Kidney (tissue), 14 donors: ENCODE data around the gene NAT8L. TPM values are rescaled to one million over a fixed set of nuclear protein-coding genes. Genes with fewer than 3 reads are reported as not detected.

ENCODE experiments used
- DNase-seq, 5 donors: peaks; one replicate each; pipeline ENCODE4 v3.0.0-alpha.2; 2013 to 2020
- FAIRE-seq: peaks from 2 replicates; lab custom pipeline; 2012; peaks lifted over from hg19 to GRCh38; lab: Jason Lieb, UNC
- H3K27ac ChIP-seq, 2 donors: one replicate each; pipeline ENCODE4 v1.7.0; 2013; ENCODE audit warnings: low read depth in 2 of 2, low read length in 2 of 2, inconsistent platforms in 1 of 2
- H3K27me3 ChIP-seq: one replicate; pipeline ENCODE4 v1.7.1; 2013; ENCODE audit warnings: low read length, inconsistent platforms; ENCODE audit not compliant: control insufficient read depth, insufficient read depth
- H3K36me3 ChIP-seq, 3 donors: one replicate each; pipeline versions ENCODE4 v1.7.0 to v1.7.1; 2013; ENCODE audit warnings: low read length in 3 of 3, control low read depth in 1 of 3, inconsistent platforms in 1 of 3; ENCODE audit not compliant: insufficient read depth in 3 of 3, control insufficient read depth in 2 of 3
- H3K4me1 ChIP-seq, 3 donors: one replicate each; pipeline versions ENCODE4 v1.7.0 to v1.7.1; 2013; ENCODE audit warnings: low read length in 3 of 3, inconsistent platforms in 1 of 3, low read depth in 1 of 3; ENCODE audit not compliant: control insufficient read depth in 2 of 3, insufficient read depth in 2 of 3
- H3K4me3 ChIP-seq, 3 donors: one replicate each; pipeline versions ENCODE4 v1.7.0 to v1.8.1; 2013; ENCODE audit warnings: low read length in 3 of 3, control low read depth in 1 of 3, inconsistent platforms in 1 of 3
- H3K9ac ChIP-seq, 3 donors: one replicate each; pipeline versions ENCODE4 v1.7.0 to v1.7.1; 2013; ENCODE audit warnings: low read length in 3 of 3, control low read depth in 1 of 3, inconsistent platforms in 1 of 3
- H3K9me3 ChIP-seq, 3 donors: one replicate each; pipeline versions ENCODE4 v1.7.0 to v1.7.1; 2013; ENCODE audit warnings: low read length in 3 of 3, control low read depth in 1 of 3, inconsistent platforms in 1 of 3; ENCODE audit not compliant: control insufficient read depth in 2 of 3, insufficient read depth in 1 of 3
- CTCF ChIP-seq: IDR thresholded peaks from 3 replicates; pipeline ENCODE4 v1.5.1; 2012; ENCODE audit warnings: mild to moderate bottlenecking, moderate library complexity, borderline replicate concordance; ENCODE audit not compliant: insufficient read depth; ENCODE audit errors: extremely low read depth
- intact Hi-C: fragments of 100-400 bp; cut with DNase I; formaldehyde crosslinking; loops from one replicate; pipeline ENCODE4 v1.11.1; 2022
- polyA plus RNA-seq: library from polyadenylated mRNA; stranded (reverse); fragments of 350-450 nt; fragmentation: Illumina TruSeq; extraction: RNeasy Lipid Tissue Mini Kit (QIAGEN cat#74804); gene quantifications from one replicate; pipeline ENCODE4 v1.2.3, GENCODE V29; 2014; ENCODE audit warnings: low read depth, low replicate concordance; ENCODE audit not compliant: insufficient read depth
- total RNA-seq: library from RNA; stranded (reverse); fragmentation: NEBNext Ultra II Directional; extraction: Animal tissue kit (Norgen Biotek cat#: 25700); gene quantifications from one replicate; pipeline ENCODE4 v1.2.1, GENCODE V29; 2021
- donor health status: control.
- donor health status: control.
- donor health status: control.
- donor health status: control.
- donor health status: control.
- donor health status: DM: yes; HTN: yes; CAD: no.
- donor health status: Normal renal cell carcinoma (clear cell type).

NAT8L gene
- total and polyA plus RNA-seq, 2 donors from 2014 or later, result 2.7 to 12.5 TPM

DNA sequence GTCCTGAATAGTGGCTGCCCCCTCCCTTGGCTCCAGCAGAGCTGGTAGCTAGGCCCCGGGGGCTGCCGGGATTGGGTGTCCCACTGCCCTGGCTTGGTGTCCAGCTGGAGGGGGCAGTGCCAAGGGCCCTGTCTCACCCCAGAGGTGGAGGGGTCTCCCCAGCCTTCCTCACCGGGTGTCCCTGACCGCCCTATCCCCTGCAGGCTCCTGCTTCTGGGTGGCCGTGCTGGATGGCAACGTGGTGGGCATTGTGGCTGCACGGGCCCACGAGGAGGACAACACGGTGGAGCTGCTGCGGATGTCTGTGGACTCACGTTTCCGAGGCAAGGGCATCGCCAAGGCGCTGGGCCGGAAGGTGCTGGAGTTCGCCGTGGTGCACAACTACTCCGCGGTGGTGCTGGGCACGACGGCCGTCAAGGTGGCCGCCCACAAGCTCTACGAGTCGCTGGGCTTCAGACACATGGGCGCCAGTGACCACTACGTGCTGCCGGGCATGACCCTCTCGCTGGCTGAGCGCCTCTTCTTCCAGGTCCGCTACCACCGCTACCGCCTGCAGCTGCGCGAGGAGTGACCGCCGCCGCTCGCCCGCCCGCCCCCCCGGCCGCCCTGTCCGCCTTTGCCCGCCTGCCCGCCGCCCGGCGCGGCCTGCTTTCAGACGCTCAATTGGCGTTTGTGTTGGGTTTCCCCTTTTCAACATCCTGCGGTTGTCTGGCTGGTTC, 4.6 kb downstream of the NAT8L start:
- Histone ChIP-seq H3K9me3 (no peaks in the 10 kb centered on the region), H3K36me3 (no peaks in the 10 kb centered on the region), H3K4me1 (peaks cover 0 to 9% (median 0%) of the 10 kb centered on the region in 3 donors), H3K9ac (no peak overlapping the region), H3K4me3 (no peak overlapping the region), H3K27ac (no peak overlapping the region), H3K27me3 (no peaks in the 10 kb centered on the region)
- intact Hi-C loops, result no loop called here
- FAIRE-seq (no peak), DNase-seq (peak in 2 of 5 donors; percentile 30 to 71)
- TF ChIP-seq CTCF, result no peak

GRCh38 chr4:2064276-2064991, 5.3 kb downstream of the NAT8L start:
- Histone ChIP-seq H3K4me1 (peaks cover 0 to 9% (median 0%) of the 10 kb centered on the region in 3 donors), H3K9me3 (no peaks in the 10 kb centered on the region), H3K9ac (no peak overlapping the region), H3K36me3 (no peaks in the 10 kb centered on the region), H3K27me3 (no peaks in the 10 kb centered on the region), H3K27ac (no peak overlapping the region), H3K4me3 (no peak overlapping the region)
- FAIRE-seq (no peak), DNase-seq (peak in 2 of 5 donors; percentile 53 to 83)
- intact Hi-C loops, result no loop called here
- no peak for TF ChIP-seq CTCF

DNA sequence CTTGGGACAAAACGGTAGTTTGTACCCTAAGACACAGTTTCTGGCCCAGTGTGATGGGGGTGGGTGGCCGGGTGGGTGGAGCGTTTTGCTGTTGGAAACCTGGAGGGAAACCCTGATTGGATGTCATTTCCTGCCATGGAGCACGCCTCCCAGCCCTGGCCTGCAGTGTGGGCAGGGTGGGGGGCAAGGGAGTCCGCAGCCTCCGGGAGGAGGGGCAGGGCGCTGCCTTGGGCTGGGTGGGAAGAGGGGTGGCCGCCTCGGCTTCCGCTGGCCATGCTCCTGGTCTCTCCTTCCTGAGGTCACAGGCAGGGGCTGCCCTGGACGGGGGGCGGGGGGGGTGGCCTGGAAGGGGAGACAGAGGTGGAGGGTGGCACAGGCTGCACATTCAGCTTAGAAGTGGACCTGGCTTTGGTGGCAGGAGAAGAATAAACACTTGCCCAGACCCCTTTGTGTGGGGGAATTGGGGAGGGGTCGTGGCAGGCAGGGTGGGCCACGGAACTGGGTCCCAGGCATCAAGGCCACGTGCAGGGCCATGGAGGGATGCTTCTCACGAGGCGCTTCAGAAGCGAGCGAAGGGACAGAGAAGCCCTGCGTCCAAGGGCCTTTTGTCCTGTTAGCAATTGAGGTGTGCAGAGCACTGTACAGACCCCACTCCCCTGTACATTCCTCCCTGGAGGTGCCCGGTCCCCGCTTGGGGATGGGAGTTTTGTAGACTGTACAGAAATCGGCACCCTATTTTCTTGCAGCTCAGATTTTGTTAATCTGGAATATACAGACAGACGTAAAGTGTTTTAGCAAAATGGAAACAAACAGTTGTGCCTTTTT, 6.2 kb downstream of the NAT8L start:
- H3K36me3 ChIP-seq, result no peaks in the 10 kb centered on the region
- TF ChIP-seq CTCF, result no peak
- no peaks in the 10 kb centered on the region for H3K27me3 ChIP-seq
- H3K4me1 ChIP-seq, result peaks cover 0 to 9% (median 0%) of the 10 kb centered on the region in 3 donors
- no peaks in the 10 kb centered on the region for H3K9me3 ChIP-seq
- FAIRE-seq (no peak), DNase-seq (peak in 2 of 5 donors; percentile 45 to 63)
- no peak overlapping the region for H3K4me3 ChIP-seq
- no peak overlapping the region for H3K9ac ChIP-seq
- H3K27ac ChIP-seq, result no peak overlapping the region
- intact Hi-C loops, result no loop called here
